GM12878 (cell line): Measurements from ENCODE around the gene TPBGL. TPM values are rescaled to one million over a fixed set of nuclear protein-coding genes. Genes with fewer than 3 reads are reported as not detected.

Source experiments
- CBFB ChIP-seq: IDR thresholded peaks from 2 replicates; pipeline ENCODE4 v1.6.1; 2016; ENCODE audit warnings: antibody characterized with exemption, low read depth
- EED ChIP-seq: sonication (generic); IDR thresholded peaks from 2 replicates; pipeline ENCODE4 v1.6.1; 2016; ENCODE audit warnings: antibody characterized with exemption, low read depth
- HCFC1 ChIP-seq: fragments of 150-350 bp; IDR thresholded peaks from 2 replicates; pipeline ENCODE4 v1.6.1; 2014; ENCODE audit warnings: low read length
- KAT2A ChIP-seq: conservative IDR thresholded peaks from 2 replicates; pipeline ENCODE4 v1.6.1; 2011; ENCODE audit warnings: low read depth, low read length; ENCODE audit not compliant: control insufficient read depth
- KLF5 ChIP-seq: fragments of 450-650 bp; IDR thresholded peaks from 2 replicates; pipeline ENCODE4 v1.6.1; 2014; ENCODE audit warnings: mild to moderate bottlenecking; ENCODE audit not compliant: partially characterized antibody
- POU2F2 ChIP-seq: IDR thresholded peaks from 3 replicates; pipeline ENCODE4 v1.6.1; 2011; ENCODE audit warnings: low read depth, mild to moderate bottlenecking, low read length, borderline replicate concordance
- SIX5 ChIP-seq: IDR thresholded peaks from 2 replicates; pipeline ENCODE4 v1.6.1; 2011; ENCODE audit warnings: mild to moderate bottlenecking, low read depth, low read length, moderate library complexity; ENCODE audit not compliant: severe bottlenecking
- SMAD5 ChIP-seq: IDR thresholded peaks from 2 replicates; pipeline ENCODE4 v1.6.1; 2016; ENCODE audit warnings: antibody characterized with exemption, low read depth
- STAT1 ChIP-seq: fragments of 450-650 bp; conservative IDR thresholded peaks from 2 replicates; pipeline ENCODE4 v1.6.1; 2014; ENCODE audit warnings: antibody characterized with exemption, mild to moderate bottlenecking
- SUPT20H ChIP-seq: IDR thresholded peaks from 2 replicates; pipeline ENCODE4 v1.6.1; 2011; ENCODE audit warnings: low read depth, mild to moderate bottlenecking, low read length, moderate library complexity, borderline replicate concordance; ENCODE audit not compliant: control insufficient read depth
- WRNIP1 ChIP-seq: IDR thresholded peaks from 2 replicates; pipeline ENCODE4 v1.6.1; 2011; ENCODE audit warnings: low read depth, low read length, improper control_type of control experiment, borderline replicate concordance
- YY1 ChIP-seq: IDR thresholded peaks from 2 replicates; pipeline ENCODE4 v1.6.1; 2011; ENCODE audit warnings: low read depth, mild to moderate bottlenecking, low read length
- polyA plus RNA-seq, 11 experiments: library from polyadenylated mRNA; depleted of rRNA in 4 of 11; unstranded in 6 of 11; stranded (reverse) in 5 of 11; fragments of >200 nt; fragmentation: Nextera tagmentation in 4 of 11; fragmentation: Illumina TruSeq in 1 of 11; extraction: Ambion mirVana in 4 of 11; extraction: Trizol in 1 of 11; gene quantifications; 1 replicate in 1 of 11; 2 replicates in 10 of 11; pipeline versions ENCODE4 v1.2.1 to v1.2.3, GENCODE V29; 2011 to 2016; ENCODE audit warnings: inconsistent platforms in 2 of 11, missing spikeins in 2 of 11, low read depth in 1 of 11
- total RNA-seq, 4 experiments: library from RNA; depleted of rRNA in 3 of 4; stranded (reverse); fragments of >200 nt in 3 of 4; fragmentation: Illumina TruSeq in 1 of 4; extraction: Trizol in 1 of 4; gene quantifications; 2 replicates each; pipeline versions ENCODE4 v1.2.1 to v1.2.3, GENCODE V29; 2013 to 2021
- TF ChIP-seq, protein P1 (sequence below): fragments of 150-350 bp; IDR thresholded peaks from 2 replicates; pipeline ENCODE4 v1.6.1; 2016; ENCODE audit warnings: low read depth, low read length
- TF ChIP-seq, protein P2 (sequence below): fragments of 450-650 bp; IDR thresholded peaks from 2 replicates; pipeline ENCODE4 v1.6.1; 2017; ENCODE audit warnings: antibody characterized with exemption, mild to moderate bottlenecking, moderate library complexity
- TF ChIP-seq, protein P3 (sequence below): fragments of 450-650 bp; IDR thresholded peaks from 2 replicates; pipeline ENCODE4 v1.6.1; 2017; ENCODE audit warnings: low read depth, mild to moderate bottlenecking, moderate library complexity
- TF ChIP-seq, protein P4 (sequence below): fragments of 450-650 bp; formaldehyde crosslinking; IDR thresholded peaks from 2 replicates; pipeline ENCODE4 v1.5.0; 2022; ENCODE audit warnings: mild to moderate bottlenecking, missing genetic modification characterization
- TF ChIP-seq, protein P5 (sequence below): fragments of 450-650 bp; IDR thresholded peaks from 2 replicates; pipeline ENCODE4 v1.6.1; 2014; ENCODE audit warnings: mild to moderate bottlenecking

The TPBGL gene
- total and polyA plus RNA-seq, 10 of the 15 experiments (the other 5 are each of a cell fraction or from before 2014, with no cell fraction given) = not detected

DNA sequence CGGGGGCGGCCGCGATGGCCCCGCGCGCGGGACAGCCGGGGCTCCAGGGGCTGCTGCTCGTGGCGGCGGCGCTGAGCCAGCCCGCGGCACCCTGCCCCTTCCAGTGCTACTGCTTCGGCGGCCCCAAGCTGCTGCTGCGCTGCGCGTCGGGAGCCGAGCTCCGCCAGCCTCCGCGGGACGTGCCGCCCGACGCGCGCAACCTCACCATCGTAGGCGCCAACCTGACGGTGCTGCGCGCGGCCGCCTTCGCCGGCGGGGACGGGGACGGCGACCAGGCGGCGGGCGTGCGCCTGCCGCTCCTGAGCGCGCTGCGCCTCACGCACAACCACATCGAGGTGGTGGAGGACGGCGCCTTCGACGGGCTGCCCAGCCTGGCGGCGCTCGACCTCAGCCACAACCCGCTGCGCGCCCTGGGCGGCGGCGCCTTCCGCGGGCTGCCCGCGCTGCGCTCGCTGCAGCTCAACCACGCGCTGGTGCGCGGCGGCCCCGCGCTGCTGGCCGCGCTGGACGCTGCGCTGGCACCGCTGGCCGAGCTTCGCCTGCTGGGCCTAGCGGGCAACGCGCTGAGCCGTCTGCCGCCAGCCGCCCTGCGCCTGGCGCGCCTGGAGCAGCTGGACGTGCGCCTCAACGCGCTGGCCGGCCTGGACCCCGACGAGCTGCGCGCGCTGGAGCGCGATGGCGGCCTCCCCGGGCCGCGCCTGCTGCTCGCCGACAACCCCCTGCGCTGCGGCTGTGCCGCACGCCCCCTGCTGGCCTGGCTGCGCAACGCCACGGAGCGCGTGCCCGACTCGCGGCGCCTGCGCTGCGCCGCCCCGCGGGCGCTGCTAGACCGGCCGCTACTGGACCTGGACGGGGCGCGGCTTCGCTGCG is 697 bp downstream of the TPBGL start (continued):
- TF ChIP-seq, protein P1, sequence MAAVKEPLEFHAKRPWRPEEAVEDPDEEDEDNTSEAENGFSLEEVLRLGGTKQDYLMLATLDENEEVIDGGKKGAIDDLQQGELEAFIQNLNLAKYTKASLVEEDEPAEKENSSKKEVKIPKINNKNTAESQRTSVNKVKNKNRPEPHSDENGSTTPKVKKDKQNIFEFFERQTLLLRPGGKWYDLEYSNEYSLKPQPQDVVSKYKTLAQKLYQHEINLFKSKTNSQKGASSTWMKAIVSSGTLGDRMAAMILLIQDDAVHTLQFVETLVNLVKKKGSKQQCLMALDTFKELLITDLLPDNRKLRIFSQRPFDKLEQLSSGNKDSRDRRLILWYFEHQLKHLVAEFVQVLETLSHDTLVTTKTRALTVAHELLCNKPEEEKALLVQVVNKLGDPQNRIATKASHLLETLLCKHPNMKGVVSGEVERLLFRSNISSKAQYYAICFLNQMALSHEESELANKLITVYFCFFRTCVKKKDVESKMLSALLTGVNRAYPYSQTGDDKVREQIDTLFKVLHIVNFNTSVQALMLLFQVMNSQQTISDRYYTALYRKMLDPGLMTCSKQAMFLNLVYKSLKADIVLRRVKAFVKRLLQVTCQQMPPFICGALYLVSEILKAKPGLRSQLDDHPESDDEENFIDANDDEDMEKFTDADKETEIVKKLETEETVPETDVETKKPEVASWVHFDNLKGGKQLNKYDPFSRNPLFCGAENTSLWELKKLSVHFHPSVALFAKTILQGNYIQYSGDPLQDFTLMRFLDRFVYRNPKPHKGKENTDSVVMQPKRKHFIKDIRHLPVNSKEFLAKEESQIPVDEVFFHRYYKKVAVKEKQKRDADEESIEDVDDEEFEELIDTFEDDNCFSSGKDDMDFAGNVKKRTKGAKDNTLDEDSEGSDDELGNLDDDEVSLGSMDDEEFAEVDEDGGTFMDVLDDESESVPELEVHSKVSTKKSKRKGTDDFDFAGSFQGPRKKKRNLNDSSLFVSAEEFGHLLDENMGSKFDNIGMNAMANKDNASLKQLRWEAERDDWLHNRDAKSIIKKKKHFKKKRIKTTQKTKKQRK = no peak
- TF ChIP-seq STAT1 (no peak; the same call in 1 of the 2 replicates), KLF5 (no peak), SMAD5 (no peak), POU2F2 (no peak), KAT2A (no peak), CBFB (no peak), HCFC1 (no peak), YY1 (peak; percentile 86), EED (no peak), SIX5 (no peak), WRNIP1 (no peak), SUPT20H (no peak)
- TF ChIP-seq, protein P2, sequence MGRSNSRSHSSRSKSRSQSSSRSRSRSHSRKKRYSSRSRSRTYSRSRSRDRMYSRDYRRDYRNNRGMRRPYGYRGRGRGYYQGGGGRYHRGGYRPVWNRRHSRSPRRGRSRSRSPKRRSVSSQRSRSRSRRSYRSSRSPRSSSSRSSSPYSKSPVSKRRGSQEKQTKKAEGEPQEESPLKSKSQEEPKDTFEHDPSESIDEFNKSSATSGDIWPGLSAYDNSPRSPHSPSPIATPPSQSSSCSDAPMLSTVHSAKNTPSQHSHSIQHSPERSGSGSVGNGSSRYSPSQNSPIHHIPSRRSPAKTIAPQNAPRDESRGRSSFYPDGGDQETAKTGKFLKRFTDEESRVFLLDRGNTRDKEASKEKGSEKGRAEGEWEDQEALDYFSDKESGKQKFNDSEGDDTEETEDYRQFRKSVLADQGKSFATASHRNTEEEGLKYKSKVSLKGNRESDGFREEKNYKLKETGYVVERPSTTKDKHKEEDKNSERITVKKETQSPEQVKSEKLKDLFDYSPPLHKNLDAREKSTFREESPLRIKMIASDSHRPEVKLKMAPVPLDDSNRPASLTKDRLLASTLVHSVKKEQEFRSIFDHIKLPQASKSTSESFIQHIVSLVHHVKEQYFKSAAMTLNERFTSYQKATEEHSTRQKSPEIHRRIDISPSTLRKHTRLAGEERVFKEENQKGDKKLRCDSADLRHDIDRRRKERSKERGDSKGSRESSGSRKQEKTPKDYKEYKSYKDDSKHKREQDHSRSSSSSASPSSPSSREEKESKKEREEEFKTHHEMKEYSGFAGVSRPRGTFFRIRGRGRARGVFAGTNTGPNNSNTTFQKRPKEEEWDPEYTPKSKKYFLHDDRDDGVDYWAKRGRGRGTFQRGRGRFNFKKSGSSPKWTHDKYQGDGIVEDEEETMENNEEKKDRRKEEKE = no peak
- TF ChIP-seq, protein P3, sequence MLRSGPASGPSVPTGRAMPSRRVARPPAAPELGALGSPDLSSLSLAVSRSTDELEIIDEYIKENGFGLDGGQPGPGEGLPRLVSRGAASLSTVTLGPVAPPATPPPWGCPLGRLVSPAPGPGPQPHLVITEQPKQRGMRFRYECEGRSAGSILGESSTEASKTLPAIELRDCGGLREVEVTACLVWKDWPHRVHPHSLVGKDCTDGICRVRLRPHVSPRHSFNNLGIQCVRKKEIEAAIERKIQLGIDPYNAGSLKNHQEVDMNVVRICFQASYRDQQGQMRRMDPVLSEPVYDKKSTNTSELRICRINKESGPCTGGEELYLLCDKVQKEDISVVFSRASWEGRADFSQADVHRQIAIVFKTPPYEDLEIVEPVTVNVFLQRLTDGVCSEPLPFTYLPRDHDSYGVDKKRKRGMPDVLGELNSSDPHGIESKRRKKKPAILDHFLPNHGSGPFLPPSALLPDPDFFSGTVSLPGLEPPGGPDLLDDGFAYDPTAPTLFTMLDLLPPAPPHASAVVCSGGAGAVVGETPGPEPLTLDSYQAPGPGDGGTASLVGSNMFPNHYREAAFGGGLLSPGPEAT = no peak
- TF ChIP-seq, protein P4, sequence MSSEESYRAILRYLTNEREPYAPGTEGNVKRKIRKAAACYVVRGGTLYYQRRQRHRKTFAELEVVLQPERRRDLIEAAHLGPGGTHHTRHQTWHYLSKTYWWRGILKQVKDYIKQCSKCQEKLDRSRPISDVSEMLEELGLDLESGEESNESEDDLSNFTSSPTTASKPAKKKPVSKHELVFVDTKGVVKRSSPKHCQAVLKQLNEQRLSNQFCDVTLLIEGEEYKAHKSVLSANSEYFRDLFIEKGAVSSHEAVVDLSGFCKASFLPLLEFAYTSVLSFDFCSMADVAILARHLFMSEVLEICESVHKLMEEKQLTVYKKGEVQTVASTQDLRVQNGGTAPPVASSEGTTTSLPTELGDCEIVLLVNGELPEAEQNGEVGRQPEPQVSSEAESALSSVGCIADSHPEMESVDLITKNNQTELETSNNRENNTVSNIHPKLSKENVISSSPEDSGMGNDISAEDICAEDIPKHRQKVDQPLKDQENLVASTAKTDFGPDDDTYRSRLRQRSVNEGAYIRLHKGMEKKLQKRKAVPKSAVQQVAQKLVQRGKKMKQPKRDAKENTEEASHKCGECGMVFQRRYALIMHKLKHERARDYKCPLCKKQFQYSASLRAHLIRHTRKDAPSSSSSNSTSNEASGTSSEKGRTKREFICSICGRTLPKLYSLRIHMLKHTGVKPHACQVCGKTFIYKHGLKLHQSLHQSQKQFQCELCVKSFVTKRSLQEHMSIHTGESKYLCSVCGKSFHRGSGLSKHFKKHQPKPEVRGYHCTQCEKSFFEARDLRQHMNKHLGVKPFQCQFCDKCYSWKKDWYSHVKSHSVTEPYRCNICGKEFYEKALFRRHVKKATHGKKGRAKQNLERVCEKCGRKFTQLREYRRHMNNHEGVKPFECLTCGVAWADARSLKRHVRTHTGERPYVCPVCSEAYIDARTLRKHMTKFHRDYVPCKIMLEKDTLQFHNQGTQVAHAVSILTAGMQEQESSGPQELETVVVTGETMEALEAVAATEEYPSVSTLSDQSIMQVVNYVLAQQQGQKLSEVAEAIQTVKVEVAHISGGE = no peak
- TF ChIP-seq, protein P5, sequence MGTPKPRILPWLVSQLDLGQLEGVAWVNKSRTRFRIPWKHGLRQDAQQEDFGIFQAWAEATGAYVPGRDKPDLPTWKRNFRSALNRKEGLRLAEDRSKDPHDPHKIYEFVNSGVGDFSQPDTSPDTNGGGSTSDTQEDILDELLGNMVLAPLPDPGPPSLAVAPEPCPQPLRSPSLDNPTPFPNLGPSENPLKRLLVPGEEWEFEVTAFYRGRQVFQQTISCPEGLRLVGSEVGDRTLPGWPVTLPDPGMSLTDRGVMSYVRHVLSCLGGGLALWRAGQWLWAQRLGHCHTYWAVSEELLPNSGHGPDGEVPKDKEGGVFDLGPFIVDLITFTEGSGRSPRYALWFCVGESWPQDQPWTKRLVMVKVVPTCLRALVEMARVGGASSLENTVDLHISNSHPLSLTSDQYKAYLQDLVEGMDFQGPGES = no peak
